ENCODE results near the gene LASP1. TPM values are rescaled to one million over a fixed set of nuclear protein-coding genes. Genes with fewer than 3 reads are reported as not detected.
"Not testable (repeated sequence)": the region's sequence is repeated elsewhere in the genome, so short reads cannot be mapped to it uniquely, and the experiment has no call there.

The LASP1 gene
- total and polyA plus RNA-seq, 7 donors, result 8.6 to 20.1 (median 14.6) TPM

DNA sequence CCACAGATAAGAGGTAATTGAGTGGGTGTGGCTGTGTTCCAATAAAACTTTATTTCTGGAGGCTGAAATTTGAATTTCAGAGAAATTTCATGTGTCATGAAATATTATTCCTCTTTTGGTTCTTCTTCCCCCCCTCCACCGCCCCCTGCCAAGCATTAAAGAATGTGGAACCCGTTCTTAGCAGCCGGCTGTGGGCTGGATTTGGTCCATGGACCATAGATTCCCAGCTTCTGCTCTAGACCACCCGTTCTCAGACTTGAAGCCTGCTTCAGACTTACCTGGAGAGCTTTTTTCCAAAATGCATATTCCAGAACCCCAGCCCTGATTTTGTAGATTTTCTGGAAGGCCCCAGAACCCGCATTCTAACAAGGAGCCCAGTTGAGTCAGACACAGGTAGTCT lies 40.5 kb downstream of the LASP1 start:
- H3K4me3 ChIP-seq, result no peak overlapping the region
- H3K27me3 ChIP-seq (ENCODE audit: insufficient read depth in 3 of 3, low read length in 2 of 3), result no peaks in the 10 kb centered on the region
- H3K9me3 ChIP-seq, result no peaks in the 10 kb centered on the region
- WGBS, 3 donors, result 71 to 84% (median 83%) methylated on average over 5 of the region's 5 CpGs
- H3K36me3 ChIP-seq (ENCODE audit: insufficient read depth in 1 of 2, low read depth in 1 of 2), result peaks cover 3 to 12% of the 10 kb centered on the region in 2 donors
- H3K27ac ChIP-seq, result no peak overlapping the region
- intact Hi-C loops (cut with DNase I), result no loop called here
- no peak for ATAC-seq
- DNase-seq, result peak; percentile 5 to 6
- H3K4me1 ChIP-seq, result peaks cover 20% of the 10 kb centered on the region
- TF ChIP-seq CTCF (IDR thresholded peaks at IDR 0.05), result no peak

- Histone ChIP-seq H3K36me3 (ENCODE audit: insufficient read depth in 1 of 2, low read depth in 1 of 2) (peaks cover 3 to 21% of the 10 kb centered on the region in 2 donors), H3K27ac (no peak overlapping the region), H3K4me1 (peaks cover 16% of the 10 kb centered on the region), H3K4me3 (no peak overlapping the region), H3K27me3 (ENCODE audit: insufficient read depth in 3 of 3, low read length in 2 of 3) (no peaks in the 10 kb centered on the region), H3K9me3 (no peaks in the 10 kb centered on the region)
- intact Hi-C loops (cut with DNase I), result no loop called here
- no peak for TF ChIP-seq CTCF (IDR thresholded peaks at IDR 0.05)
- no peak for ATAC-seq
- WGBS, 3 donors, result 78 to 83% (median 82%) methylated on average over 10 of the region's 10 CpGs
- DNase-seq, result peak; percentile 7 to 42
These were observed 41.3 kb downstream of the LASP1 start for GRCh38 chr17:38911081-38911730.

GRCh38 chr17:38911731-38912081 lies 41.8 kb downstream of the LASP1 start:
- Histone ChIP-seq H3K4me1 (peaks cover 13% of the 10 kb centered on the region), H3K36me3 (ENCODE audit: insufficient read depth in 1 of 2, low read depth in 1 of 2) (peaks cover 3 to 26% of the 10 kb centered on the region in 2 donors)
- DNase-seq; H3K27me3 ChIP-seq (ENCODE audit: insufficient read depth in 3 of 3, low read length in 2 of 3); H3K27ac ChIP-seq; intact Hi-C loops (cut with DNase I); H3K4me3 ChIP-seq; ATAC-seq; H3K9me3 ChIP-seq: not testable (repeated sequence)
- WGBS, 3 donors, result 88 to 95% (median 91%) methylated on average over 8 of the region's 8 CpGs

GRCh38 chr17:38912221-38912813 lies 42.5 kb downstream of the LASP1 start:
- Histone ChIP-seq H3K9me3 (no peaks in the 10 kb centered on the region), H3K36me3 (ENCODE audit: insufficient read depth in 1 of 2, low read depth in 1 of 2) (peaks cover 3 to 28% of the 10 kb centered on the region in 2 donors), H3K27ac (no peak overlapping the region), H3K4me1 (peaks cover 10% of the 10 kb centered on the region), H3K27me3 (ENCODE audit: insufficient read depth in 3 of 3, low read length in 2 of 3) (no peaks in the 10 kb centered on the region), H3K4me3 (no peak overlapping the region)
- 39 to 50% (median 42%) methylated on average over 13 of the region's 13 CpGs for WGBS, 3 donors
- TF ChIP-seq CTCF (IDR thresholded peaks at IDR 0.05), result no peak
- intact Hi-C loops (cut with DNase I), result no loop called here
- ATAC-seq (peak; percentile 17 to 56 (median 26)), DNase-seq (peak; percentile 62 to 74)

GRCh38 chr17:38914741-38915638 lies 45.1 kb downstream of the LASP1 start:
- Histone ChIP-seq H3K27me3 (ENCODE audit: insufficient read depth in 3 of 3, low read length in 2 of 3) (no peaks in the 10 kb centered on the region), H3K27ac (no peak overlapping the region), H3K4me3 (no peak overlapping the region), H3K4me1 (peaks cover 13% of the 10 kb centered on the region), H3K36me3 (ENCODE audit: insufficient read depth in 1 of 2, low read depth in 1 of 2) (peaks cover 3 to 49% of the 10 kb centered on the region in 2 donors), H3K9me3 (no peaks in the 10 kb centered on the region)
- DNase-seq (peak in 1 of 2 donors; percentile 11), ATAC-seq (no peak)
- no peak for TF ChIP-seq CTCF (IDR thresholded peaks at IDR 0.05)
- intact Hi-C loops (cut with DNase I), result no loop called here
- 85 to 89% (median 88%) methylated on average over 20 of the region's 20 CpGs for WGBS, 3 donors
